Mucosa of gallbladder (tissue), 1 donor: ENCODE data around the gene CIAPIN1. TPM values are rescaled to one million over a fixed set of nuclear protein-coding genes. Genes with fewer than 3 reads are reported as not detected.
A peak's percentile ranks its signal among the peaks of the same experiment; 100 is the strongest.

ENCODE experiments used
- DNase-seq: peaks from one replicate; pipeline ENCODE4 v3.0.0-alpha.2; 2020; ENCODE audit warnings: low spot score
- total RNA-seq: library from RNA; stranded (reverse); gene quantifications from one replicate; pipeline ENCODE4 v1.2.1, GENCODE V29; 2021
- donor health status: DM: no; HTN: no; CAD: no.

Gene CIAPIN1
- total RNA-seq, 1 donor from 2014 or later: 45.4 TPM

GRCh38 chr16:57382535-57383275, 64.5 kb downstream of the CIAPIN1 start:
- no peak for DNase-seq

GRCh38 chr16:57381791-57382534, 65.2 kb downstream of the CIAPIN1 start:
- no peak for DNase-seq

- peak; percentile 22 for DNase-seq
Measured at GRCh38 chr16:57380671-57381462, 66.3 kb downstream of the CIAPIN1 start.

DNA sequence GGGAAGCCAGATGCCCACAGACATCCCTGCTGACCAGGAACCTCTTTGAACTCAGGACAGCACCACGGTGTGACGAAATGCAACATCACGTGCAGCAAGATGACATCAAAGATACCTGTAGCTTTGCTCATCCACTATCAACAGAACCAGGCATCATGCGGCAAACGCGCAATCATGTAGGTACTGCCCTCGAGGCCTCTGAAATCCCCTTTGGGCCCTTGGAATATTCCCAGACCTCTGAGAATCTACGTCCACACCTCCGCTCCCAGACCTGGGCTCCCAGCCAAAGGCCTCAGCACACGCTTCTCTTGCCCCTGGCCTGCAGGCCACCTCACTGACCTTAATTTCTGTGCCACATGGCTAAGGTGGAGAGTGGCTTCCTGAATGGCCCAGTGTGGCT, 67.6 kb downstream of the CIAPIN1 start:
- DNase-seq: peak; percentile 22

Other genes starting within 250 kb of the CIAPIN1 start
- gene ARL2BP, start 202.1 kb downstream of the CIAPIN1 start, total RNA-seq: 46.4 TPM
- 206 TPM for gene PLLP, start 162.7 kb downstream of the CIAPIN1 start, total RNA-seq
- 1.4 TPM for gene CCL22, start 88.6 kb downstream of the CIAPIN1 start, total RNA-seq
- 19.7 TPM for gene CX3CL1, start 74.9 kb downstream of the CIAPIN1 start, total RNA-seq
- gene CCL17, start 42.6 kb downstream of the CIAPIN1 start, total RNA-seq: not detected
- gene COQ9, start 94 bp upstream of the CIAPIN1 start, total RNA-seq: 79.8 TPM
- gene POLR2C, start 15.3 kb upstream of the CIAPIN1 start, total RNA-seq: 65.7 TPM
- gene DOK4, start 39.1 kb upstream of the CIAPIN1 start, total RNA-seq: 123 TPM
- 10.2 TPM for gene CCDC102A, start 89.2 kb upstream of the CIAPIN1 start, total RNA-seq
- gene ADGRG5, start 95.3 kb upstream of the CIAPIN1 start, total RNA-seq: 3.7 TPM
- gene ADGRG1, start 181.2 kb upstream of the CIAPIN1 start, total RNA-seq: 312 TPM
- gene ADGRG3, start 220.9 kb upstream of the CIAPIN1 start, total RNA-seq: 0.60 TPM
- gene DRC7, start 247.4 kb upstream of the CIAPIN1 start, total RNA-seq: 1.9 TPM